Rectal smooth muscle tissue (tissue), 1 donor: ENCODE measurements around the gene CACNB2.

Experiments
- H3K27ac ChIP-seq: one replicate; pipeline ENCODE4 v1.7.0; 2013; ENCODE audit warnings: low read depth, low read length, inconsistent platforms
- H3K27me3 ChIP-seq: one replicate; pipeline ENCODE4 v1.7.0; 2013; ENCODE audit warnings: low read length; ENCODE audit not compliant: control insufficient read depth, insufficient read depth
- H3K36me3 ChIP-seq: one replicate; pipeline ENCODE4 v1.7.0; 2013; ENCODE audit warnings: low read length; ENCODE audit not compliant: control insufficient read depth, insufficient read depth
- H3K4me1 ChIP-seq: one replicate; pipeline ENCODE4 v1.7.0; 2013; ENCODE audit warnings: low read length; ENCODE audit not compliant: control insufficient read depth, insufficient read depth
- H3K4me3 ChIP-seq: one replicate; pipeline ENCODE4 v1.7.0; 2013; ENCODE audit warnings: low read length
- H3K9ac ChIP-seq: one replicate; pipeline ENCODE4 v1.7.0; 2013; ENCODE audit warnings: low read length

CACNB2 gene

DNA sequence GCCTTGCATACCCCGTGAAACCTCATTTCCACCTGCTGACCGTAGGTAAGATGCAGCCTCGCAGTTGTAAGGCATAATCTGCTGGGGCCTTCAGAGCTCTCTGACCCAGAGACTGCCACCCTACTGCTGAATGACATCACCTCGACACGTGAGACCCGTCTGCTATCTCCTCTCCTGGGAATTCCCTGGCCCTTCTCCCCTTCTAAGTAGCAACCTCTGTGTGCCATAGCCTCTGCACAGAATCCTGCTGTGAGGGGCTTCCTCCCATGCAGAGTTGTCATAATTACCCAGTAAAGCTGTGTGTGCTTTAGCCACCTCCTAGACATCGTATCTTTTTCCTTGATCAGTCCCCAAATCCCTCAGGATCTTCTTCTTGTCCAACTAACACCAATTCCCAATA, 106.7 kb downstream of the CACNB2 start:
- H3K36me3 ChIP-seq = no peaks in the 10 kb centered on the region
- H3K27me3 ChIP-seq = no peaks in the 10 kb centered on the region
- H3K9ac ChIP-seq = no peak overlapping the region
- H3K27ac ChIP-seq = no peak overlapping the region
- H3K4me3 ChIP-seq = no peak overlapping the region
- no peaks in the 10 kb centered on the region for H3K4me1 ChIP-seq

DNA sequence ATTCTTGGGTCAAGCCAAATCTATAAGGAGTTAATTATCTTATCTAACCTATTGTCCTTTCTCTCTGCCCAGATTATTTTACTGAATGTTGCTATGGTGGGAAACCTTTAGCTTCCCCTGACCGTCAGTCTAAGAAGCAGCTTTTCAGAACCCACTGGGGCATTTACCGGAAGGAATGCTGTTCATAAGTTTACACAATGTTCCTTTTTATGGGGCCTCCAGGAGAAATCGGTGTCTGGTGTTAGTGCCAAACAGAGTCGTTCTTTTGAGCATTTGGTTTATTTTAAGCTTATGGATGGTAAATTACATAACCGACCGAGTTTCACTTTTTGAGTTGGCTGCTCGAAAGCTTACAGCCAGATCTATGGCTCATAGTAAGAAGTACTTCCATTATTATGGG, 111.9 kb downstream of the CACNB2 start:
- Histone ChIP-seq H3K27ac (no peak overlapping the region), H3K4me1 (no peaks in the 10 kb centered on the region), H3K27me3 (no peaks in the 10 kb centered on the region), H3K36me3 (no peaks in the 10 kb centered on the region), H3K4me3 (no peak overlapping the region), H3K9ac (no peak overlapping the region)

DNA sequence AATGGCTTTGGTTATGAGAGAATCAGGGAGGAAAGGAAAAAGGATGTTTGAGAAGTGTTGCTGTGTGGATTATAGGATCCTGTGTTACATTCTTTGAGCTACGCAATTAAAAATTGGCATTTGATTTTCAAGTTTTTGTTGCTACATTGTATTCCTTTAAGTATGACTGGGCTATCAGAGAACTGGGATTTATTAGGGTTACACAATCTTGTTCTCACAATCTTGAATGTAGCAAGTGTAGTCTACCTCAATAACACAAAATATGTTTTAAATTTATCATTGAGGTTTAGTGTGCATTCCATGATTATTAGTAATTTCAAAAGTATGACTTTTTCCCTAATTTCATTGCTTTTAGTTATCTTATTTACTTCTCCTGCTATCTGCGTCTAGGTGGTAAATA, 113.9 kb downstream of the CACNB2 start:
- Histone ChIP-seq H3K4me3 (no peak overlapping the region), H3K36me3 (no peaks in the 10 kb centered on the region), H3K27ac (no peak overlapping the region), H3K9ac (no peak overlapping the region), H3K4me1 (no peaks in the 10 kb centered on the region), H3K27me3 (no peaks in the 10 kb centered on the region)

DNA sequence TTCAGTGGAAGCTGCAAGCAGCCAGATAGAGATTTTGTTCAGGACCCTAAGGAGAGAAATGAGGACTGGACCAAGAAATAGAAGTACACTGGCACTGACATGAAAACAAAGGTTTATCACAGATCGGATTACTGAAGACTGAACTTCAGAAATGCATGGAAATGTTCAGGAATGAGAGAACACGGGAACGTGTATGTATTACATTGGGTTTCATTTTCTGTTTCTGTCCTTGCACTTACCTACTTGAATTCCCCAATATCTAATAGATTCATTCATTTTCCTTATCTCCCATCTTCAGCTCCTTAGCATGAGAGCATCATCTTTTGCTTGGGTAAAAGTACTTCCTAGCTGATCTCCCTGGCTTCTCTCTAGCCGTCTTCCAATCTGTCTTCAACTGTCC, 114.5 kb downstream of the CACNB2 start:
- H3K27ac ChIP-seq = no peak overlapping the region
- no peak overlapping the region for H3K4me3 ChIP-seq
- no peaks in the 10 kb centered on the region for H3K36me3 ChIP-seq
- no peaks in the 10 kb centered on the region for H3K27me3 ChIP-seq
- H3K4me1 ChIP-seq = peaks cover under 1% of the 10 kb centered on the region
- no peak overlapping the region for H3K9ac ChIP-seq

DNA sequence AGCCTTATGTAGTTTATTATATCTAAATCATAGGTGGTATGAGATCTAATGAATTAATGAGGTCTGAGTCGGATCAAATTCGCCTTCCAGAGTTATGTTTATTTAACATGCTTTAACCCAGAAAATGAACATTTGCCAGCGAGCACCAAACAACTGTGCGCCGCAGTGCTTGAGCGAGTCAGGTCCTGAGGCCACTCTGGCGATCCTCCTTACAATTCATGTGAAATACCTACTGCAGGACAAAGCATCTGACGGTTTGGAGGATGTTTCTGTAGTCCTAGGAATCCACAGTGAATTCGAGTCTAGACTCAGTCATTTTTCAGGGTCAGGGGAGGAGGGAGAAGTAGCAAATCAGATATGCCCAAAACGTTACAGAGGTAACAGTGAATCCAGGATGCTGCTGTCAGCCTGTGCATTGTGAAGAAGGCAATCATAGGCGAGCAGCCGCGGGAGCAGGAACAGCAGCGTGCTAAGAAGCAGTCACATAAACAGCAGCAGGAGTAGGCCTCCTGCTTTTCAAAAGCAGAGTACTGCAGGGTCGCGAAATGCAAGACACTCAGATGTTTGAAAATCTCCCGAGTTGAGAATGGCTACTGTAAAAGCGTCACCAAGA, 120.2 kb downstream of the CACNB2 start:
- no peak overlapping the region for H3K9ac ChIP-seq
- no peak overlapping the region for H3K4me3 ChIP-seq
- H3K36me3 ChIP-seq = no peaks in the 10 kb centered on the region
- H3K27me3 ChIP-seq = no peaks in the 10 kb centered on the region
- H3K4me1 ChIP-seq = peaks cover 10% of the 10 kb centered on the region
- no peak overlapping the region for H3K27ac ChIP-seq

DNA sequence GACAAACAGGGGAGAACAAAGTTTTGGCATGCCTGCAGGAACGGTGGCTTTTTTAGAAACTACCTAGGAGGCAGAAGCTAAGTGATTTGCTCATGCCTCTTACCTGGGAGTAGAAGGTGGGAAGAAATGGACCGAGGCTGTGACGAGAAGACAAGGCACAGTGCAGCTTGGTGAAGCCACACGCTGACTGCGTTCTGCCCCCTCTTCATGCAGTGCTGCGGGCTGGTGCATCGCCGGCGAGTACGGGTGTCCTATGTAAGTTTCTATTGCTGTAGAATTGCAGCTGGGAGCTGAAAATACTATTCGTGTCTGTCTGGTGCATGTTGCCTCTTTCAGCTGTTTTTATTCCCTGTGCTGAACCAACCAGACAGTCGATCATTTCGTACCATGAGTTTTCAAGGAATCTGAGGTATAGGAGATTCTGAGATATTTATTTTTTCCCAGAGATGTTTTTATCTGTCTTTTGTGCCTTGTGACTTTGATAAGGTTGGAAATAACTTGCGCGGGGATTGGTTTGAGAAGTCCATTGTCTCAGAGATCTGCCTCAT, 120.9 kb downstream of the CACNB2 start:
- H3K4me3 ChIP-seq = peak overlapping the region; percentile 13
- H3K36me3 ChIP-seq = no peaks in the 10 kb centered on the region
- H3K4me1 ChIP-seq = peaks cover 10% of the 10 kb centered on the region
- no peaks in the 10 kb centered on the region for H3K27me3 ChIP-seq
- H3K9ac ChIP-seq = no peak overlapping the region
- H3K27ac ChIP-seq = no peak overlapping the region

DNA sequence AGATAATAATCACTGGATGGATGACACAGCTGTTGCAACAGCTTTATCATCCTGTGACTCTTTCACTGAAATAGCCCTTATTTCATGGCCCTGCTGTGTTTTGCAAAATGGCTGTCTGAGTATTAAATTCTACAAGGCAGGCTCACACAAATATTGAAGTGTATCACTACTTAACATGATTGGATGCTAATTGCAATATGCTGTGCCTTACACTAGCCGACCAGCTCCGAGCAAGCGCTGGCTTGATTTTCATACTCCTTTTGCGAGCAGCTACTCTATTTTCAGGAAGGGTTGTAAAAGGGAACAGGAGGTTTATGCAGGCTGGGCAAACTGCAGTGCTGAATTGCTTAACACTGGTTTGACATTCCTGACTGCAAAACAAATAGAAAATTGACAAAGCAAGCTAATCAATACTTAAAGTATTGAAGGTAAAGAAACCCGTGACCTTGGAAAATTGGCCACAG, 121.6 kb downstream of the CACNB2 start:
- no peaks in the 10 kb centered on the region for H3K36me3 ChIP-seq
- no peak overlapping the region for H3K27ac ChIP-seq
- no peak overlapping the region for H3K9ac ChIP-seq
- H3K4me1 ChIP-seq = peaks cover 10% of the 10 kb centered on the region
- H3K27me3 ChIP-seq = no peaks in the 10 kb centered on the region
- no peak overlapping the region for H3K4me3 ChIP-seq

DNA sequence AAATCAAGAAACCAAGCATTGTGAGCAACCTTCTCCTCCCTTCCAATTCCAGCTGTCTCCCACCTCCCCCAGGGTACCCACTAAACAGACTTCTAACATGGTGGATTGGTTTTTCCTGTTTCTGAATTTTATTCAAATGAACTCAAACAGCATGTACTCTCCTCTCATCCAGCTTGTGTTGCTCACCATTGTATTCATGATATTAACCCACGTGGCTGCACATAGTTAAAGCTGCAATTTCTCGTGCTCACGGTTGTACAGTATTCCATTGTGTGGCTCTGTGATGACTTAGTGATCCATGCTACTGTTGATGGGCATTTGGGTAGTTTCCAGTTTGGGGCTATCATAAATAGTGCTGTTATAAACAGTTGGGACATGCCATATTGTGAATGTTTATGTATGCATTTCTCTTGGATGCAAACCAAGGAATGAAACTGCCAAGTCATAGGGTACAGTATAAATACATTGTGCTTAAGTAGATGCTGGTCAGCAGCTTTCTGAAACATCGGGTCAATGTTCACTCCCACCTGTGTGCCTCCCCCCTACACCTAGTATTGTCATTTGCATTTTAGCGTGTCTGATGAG, 124.3 kb downstream of the CACNB2 start:
- H3K9ac ChIP-seq = no peak overlapping the region
- H3K36me3 ChIP-seq = no peaks in the 10 kb centered on the region
- no peaks in the 10 kb centered on the region for H3K27me3 ChIP-seq
- H3K4me1 ChIP-seq = peaks cover 13% of the 10 kb centered on the region
- no peak overlapping the region for H3K4me3 ChIP-seq
- no peak overlapping the region for H3K27ac ChIP-seq

DNA sequence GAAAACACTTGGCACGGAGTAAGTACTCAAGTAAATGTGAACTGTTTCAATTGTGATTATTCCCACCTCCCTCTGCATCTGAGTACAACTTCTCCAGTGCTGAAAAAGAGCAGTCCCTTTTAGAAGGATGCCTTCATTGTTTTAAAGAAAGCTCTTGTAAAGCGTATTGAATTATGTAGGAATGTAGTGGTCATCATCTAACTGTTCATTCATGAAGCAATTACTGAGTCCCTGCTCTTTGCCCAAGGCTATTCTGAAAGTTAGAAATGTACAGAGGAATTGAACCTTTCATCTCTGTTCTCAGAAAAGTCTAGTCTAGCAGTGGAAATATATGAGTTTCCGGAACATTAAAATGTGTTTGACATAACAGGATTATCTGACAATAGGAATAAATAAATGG, 127.8 kb downstream of the CACNB2 start:
- Histone ChIP-seq H3K27ac (no peak overlapping the region), H3K4me1 (peaks cover 3% of the 10 kb centered on the region), H3K36me3 (no peaks in the 10 kb centered on the region), H3K9ac (no peak overlapping the region), H3K27me3 (no peaks in the 10 kb centered on the region), H3K4me3 (no peak overlapping the region)

DNA sequence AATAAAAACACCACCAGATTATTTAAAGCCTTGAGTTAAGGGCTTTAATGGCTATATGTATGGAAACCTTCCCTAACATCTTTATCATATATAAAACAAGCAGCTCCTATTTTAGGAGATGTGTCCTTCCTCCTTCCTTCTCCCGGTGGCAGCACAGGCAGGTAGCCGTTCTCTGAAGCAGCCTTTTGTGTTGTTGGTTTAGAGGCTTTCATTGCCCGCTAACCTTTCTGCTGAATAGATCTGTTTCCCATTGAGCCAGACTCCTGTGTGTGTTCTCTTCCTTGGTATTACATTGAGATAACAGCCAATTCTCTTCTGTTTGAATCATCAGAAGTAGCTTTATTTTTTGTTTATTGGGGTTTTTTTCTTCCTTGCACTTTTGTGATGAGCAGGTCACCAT, 131.3 kb downstream of the CACNB2 start:
- Histone ChIP-seq H3K27me3 (no peaks in the 10 kb centered on the region), H3K36me3 (no peaks in the 10 kb centered on the region), H3K27ac (no peak overlapping the region), H3K9ac (no peak overlapping the region), H3K4me1 (peaks cover 3% of the 10 kb centered on the region), H3K4me3 (no peak overlapping the region)

DNA sequence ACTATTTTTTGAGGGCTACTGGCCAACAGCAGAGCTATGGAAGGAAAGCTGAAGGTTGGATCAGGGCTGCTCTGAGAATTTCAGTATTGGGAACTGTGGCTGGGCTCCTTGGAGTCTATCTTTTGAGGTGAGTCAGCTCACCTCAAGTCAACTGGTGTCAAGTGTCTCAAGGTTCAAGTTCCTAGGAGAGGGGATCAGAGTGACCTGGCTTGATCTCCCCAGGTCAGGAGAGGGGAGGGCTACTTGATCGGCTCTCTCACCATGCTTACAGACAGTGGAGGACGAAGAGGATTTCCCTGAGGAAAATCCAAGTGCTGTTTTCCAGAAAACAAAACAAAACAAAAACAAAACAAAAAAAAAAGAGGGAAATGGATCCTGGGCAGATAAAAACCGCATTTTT, 132.8 kb downstream of the CACNB2 start:
- no peaks in the 10 kb centered on the region for H3K4me1 ChIP-seq
- no peak overlapping the region for H3K4me3 ChIP-seq
- no peaks in the 10 kb centered on the region for H3K36me3 ChIP-seq
- H3K27me3 ChIP-seq = no peaks in the 10 kb centered on the region
- no peak overlapping the region for H3K27ac ChIP-seq
- no peak overlapping the region for H3K9ac ChIP-seq

DNA sequence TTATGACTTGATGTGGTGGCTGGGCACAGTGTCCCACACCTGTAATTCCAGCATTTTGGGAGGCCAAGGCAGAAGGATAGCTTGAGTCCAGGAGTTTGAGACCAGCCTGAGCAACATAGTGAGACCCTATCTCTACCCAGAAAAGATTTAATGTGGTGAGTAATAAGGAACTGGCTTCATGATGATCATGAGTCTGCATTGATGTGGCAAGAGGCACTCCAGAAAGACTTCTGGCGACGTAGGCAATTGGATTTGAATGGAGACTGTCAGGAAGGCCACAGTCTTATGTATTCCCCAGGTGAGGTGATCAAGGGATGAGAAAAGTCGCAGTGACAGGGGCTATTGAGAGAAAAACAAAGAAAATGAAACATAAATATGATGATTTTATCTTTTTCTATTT, 138.0 kb downstream of the CACNB2 start:
- Histone ChIP-seq H3K4me3 (no peak overlapping the region), H3K4me1 (peaks cover 2% of the 10 kb centered on the region), H3K27ac (no peak overlapping the region), H3K36me3 (no peaks in the 10 kb centered on the region), H3K9ac (no peak overlapping the region), H3K27me3 (no peaks in the 10 kb centered on the region)

DNA sequence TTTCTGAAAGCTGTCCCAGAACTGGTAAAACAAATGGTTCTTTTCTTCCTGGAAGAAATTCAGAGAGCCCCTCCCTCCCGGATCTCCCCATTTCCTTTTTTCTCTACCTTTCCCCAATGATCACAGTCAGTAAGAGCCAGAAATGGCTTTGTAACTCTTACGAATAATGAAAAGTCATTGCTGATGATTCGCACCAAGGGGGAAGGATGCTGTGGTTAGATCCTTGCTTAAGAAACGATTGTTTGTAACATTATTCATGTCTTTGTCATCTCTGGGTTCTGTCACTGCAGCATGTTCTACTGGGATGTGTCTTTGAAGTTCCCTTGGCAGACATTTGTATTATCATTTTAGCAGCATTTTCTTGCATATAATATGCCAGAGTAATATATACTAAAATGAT, 138.9 kb downstream of the CACNB2 start:
- Histone ChIP-seq H3K36me3 (no peaks in the 10 kb centered on the region), H3K4me1 (peaks cover 2% of the 10 kb centered on the region), H3K27me3 (no peaks in the 10 kb centered on the region), H3K9ac (no peak overlapping the region), H3K4me3 (no peak overlapping the region), H3K27ac (no peak overlapping the region)
